Transverse colon (tissue), 3 donors: ENCODE measurements around the gene ZNF69.

Experiments
- POLR2A ChIP-seq: fragments of 450-650 bp; IDR thresholded peaks from one replicate; pipeline ENCODE4 v1.6.1; 2016; ENCODE audit warnings: antibody characterized with exemption, mild to moderate bottlenecking, moderate library complexity
- TF ChIP-seq, protein P1 (sequence below), 5 experiments: fragments of 200-600 bp in 3 of 5; fragments of 450-650 bp in 2 of 5; sonication (generic) in 3 of 5; IDR thresholded peaks; 1 replicate in 2 of 5; 2 replicates in 3 of 5; pipeline ENCODE4 v1.5.1; 2016 to 2017; ENCODE audit warnings: antibody characterized with exemption in 5 of 5, inconsistent platforms in 3 of 5, mild to moderate bottlenecking in 2 of 5, moderate library complexity in 1 of 5

DNA sequence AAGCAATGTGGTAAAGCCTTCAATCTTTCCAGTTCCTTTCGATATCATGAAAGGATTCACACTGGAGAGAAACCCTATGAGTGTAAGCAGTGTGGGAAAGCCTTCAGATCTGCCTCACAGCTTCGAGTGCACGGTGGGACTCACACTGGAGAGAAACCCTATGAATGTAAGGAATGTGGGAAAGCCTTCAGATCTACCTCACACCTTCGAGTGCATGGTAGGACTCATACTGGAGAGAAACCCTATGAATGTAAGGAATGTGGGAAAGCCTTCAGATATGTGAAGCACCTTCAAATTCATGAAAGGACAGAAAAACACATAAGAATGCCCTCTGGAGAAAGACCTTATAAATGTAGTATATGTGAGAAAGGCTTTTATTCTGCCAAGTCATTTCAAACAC is 61.6 kb downstream of the ZNF69 start:
- TF ChIP-seq, protein P1, sequence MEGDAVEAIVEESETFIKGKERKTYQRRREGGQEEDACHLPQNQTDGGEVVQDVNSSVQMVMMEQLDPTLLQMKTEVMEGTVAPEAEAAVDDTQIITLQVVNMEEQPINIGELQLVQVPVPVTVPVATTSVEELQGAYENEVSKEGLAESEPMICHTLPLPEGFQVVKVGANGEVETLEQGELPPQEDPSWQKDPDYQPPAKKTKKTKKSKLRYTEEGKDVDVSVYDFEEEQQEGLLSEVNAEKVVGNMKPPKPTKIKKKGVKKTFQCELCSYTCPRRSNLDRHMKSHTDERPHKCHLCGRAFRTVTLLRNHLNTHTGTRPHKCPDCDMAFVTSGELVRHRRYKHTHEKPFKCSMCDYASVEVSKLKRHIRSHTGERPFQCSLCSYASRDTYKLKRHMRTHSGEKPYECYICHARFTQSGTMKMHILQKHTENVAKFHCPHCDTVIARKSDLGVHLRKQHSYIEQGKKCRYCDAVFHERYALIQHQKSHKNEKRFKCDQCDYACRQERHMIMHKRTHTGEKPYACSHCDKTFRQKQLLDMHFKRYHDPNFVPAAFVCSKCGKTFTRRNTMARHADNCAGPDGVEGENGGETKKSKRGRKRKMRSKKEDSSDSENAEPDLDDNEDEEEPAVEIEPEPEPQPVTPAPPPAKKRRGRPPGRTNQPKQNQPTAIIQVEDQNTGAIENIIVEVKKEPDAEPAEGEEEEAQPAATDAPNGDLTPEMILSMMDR (IDR thresholded peaks at IDR 0.05): no peak
- TF ChIP-seq POLR2A: no peak
